Measurements from ENCODE around the gene CNPY1.

- no peak for TF ChIP-seq CTCF (IDR thresholded peaks at IDR 0.05; ENCODE audit: insufficient read depth, low read depth, low read length)
- TF ChIP-seq EZH2 (IDR thresholded peaks at IDR 0.05; ENCODE audit: insufficient read depth, low read length), result no peak
These were observed 34.0 kb upstream of the CNPY1 start for GRCh38 chr7:155580367-155580766.
